ENCODE measurements around the gene VSTM4.

Gene VSTM4

DNA sequence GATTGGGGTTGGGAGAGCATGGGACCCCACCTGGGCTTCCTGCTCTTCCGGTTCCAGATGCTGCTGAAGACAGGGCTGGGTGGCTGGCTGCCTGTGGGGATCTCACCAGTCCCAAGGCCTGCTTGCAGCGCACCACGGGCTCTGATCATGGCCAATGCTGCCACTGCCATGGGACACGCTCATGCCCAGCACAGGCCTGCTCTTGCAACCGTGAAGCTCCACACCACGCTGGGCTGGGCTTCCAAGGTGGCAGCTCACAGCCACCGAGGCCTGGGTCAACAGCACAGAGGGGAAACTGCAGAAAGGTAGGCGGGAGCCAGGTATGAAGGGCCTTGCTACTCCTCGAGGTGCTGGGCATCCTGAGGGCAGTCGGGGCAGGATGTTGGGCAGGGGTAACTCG lies 103.6 kb downstream of the VSTM4 start:
- no peaks in the 10 kb centered on the region for H3K36me3 ChIP-seq (ENCODE audit: insufficient read depth, low read length)
- no peaks in the 10 kb centered on the region for H3K4me1 ChIP-seq (ENCODE audit: insufficient read depth, low read length, poor library complexity, severe bottlenecking)
- no peaks in the 10 kb centered on the region for H4K20me1 ChIP-seq (ENCODE audit: insufficient read depth, low read length, poor library complexity, severe bottlenecking)
- TF ChIP-seq, protein P1, sequence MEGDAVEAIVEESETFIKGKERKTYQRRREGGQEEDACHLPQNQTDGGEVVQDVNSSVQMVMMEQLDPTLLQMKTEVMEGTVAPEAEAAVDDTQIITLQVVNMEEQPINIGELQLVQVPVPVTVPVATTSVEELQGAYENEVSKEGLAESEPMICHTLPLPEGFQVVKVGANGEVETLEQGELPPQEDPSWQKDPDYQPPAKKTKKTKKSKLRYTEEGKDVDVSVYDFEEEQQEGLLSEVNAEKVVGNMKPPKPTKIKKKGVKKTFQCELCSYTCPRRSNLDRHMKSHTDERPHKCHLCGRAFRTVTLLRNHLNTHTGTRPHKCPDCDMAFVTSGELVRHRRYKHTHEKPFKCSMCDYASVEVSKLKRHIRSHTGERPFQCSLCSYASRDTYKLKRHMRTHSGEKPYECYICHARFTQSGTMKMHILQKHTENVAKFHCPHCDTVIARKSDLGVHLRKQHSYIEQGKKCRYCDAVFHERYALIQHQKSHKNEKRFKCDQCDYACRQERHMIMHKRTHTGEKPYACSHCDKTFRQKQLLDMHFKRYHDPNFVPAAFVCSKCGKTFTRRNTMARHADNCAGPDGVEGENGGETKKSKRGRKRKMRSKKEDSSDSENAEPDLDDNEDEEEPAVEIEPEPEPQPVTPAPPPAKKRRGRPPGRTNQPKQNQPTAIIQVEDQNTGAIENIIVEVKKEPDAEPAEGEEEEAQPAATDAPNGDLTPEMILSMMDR (conservative IDR thresholded peaks at IDR 0.05; ENCODE audit: low read length): no peak
- TF ChIP-seq EZH2phosphoT487 (IDR thresholded peaks at IDR 0.05; ENCODE audit: borderline replicate concordance): no peak
- no peaks in the 10 kb centered on the region for H3K27me3 ChIP-seq (ENCODE audit: insufficient read depth, low read length, poor library complexity, severe bottlenecking)
- H3K4me2 ChIP-seq (ENCODE audit: low read depth, low read length, poor library complexity, severe bottlenecking): no peak overlapping the region
- H3K9me2 ChIP-seq (replicated peaks; ENCODE audit: low read depth, low read length): no peaks in the 10 kb centered on the region
- H3K4me3 ChIP-seq (ENCODE audit: low read length, poor library complexity, severe bottlenecking): no peak overlapping the region
- no peaks in the 10 kb centered on the region for H3K79me2 ChIP-seq (ENCODE audit: insufficient read depth, low read length)
- H2AFZ ChIP-seq (ENCODE audit: low read length): no peak overlapping the region
- H3K9me3 ChIP-seq (ENCODE audit: insufficient read depth, low read depth, low read length): no peaks in the 10 kb centered on the region
- H3K9ac ChIP-seq (ENCODE audit: low read depth, low read length, poor library complexity, severe bottlenecking): no peak overlapping the region
- no peaks in the 10 kb centered on the region for H3F3A ChIP-seq (ENCODE audit: low read depth)

DNA sequence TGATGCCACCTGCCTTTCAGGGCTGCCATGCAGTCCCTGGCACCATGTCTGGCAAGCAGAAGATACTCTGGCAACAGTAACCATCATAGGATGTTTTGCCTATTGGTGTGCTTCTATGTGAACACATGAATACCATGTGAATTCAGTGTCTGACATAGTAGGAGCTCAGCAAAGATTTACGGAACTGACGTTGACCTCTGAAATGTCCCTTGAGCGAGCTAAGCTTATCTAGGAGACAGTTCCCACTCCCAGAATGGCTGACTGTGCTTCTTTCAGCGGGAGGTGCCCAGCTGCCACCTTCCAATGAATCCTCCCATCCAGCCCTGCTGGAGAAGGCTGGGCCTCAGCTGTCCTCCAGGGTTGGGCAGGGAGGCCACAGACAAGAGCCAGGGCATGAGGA lies 104.5 kb downstream of the VSTM4 start:
- H3F3A ChIP-seq (ENCODE audit: low read depth): no peaks in the 10 kb centered on the region
- no peak overlapping the region for H3K9ac ChIP-seq (ENCODE audit: low read depth, low read length, poor library complexity, severe bottlenecking)
- H3K4me2 ChIP-seq (ENCODE audit: low read depth, low read length, poor library complexity, severe bottlenecking): no peak overlapping the region
- no peaks in the 10 kb centered on the region for H4K20me1 ChIP-seq (ENCODE audit: insufficient read depth, low read length, poor library complexity, severe bottlenecking)
- H3K79me2 ChIP-seq (ENCODE audit: insufficient read depth, low read length): no peaks in the 10 kb centered on the region
- no peaks in the 10 kb centered on the region for H3K27me3 ChIP-seq (ENCODE audit: insufficient read depth, low read length, poor library complexity, severe bottlenecking)
- TF ChIP-seq, protein P1 (conservative IDR thresholded peaks at IDR 0.05; ENCODE audit: low read length): no peak
- H3K9me3 ChIP-seq (ENCODE audit: insufficient read depth, low read depth, low read length): no peaks in the 10 kb centered on the region
- H3K36me3 ChIP-seq (ENCODE audit: insufficient read depth, low read length): no peaks in the 10 kb centered on the region
- H3K4me1 ChIP-seq (ENCODE audit: insufficient read depth, low read length, poor library complexity, severe bottlenecking): no peaks in the 10 kb centered on the region
- H3K4me3 ChIP-seq (ENCODE audit: low read length, poor library complexity, severe bottlenecking): no peak overlapping the region
- H2AFZ ChIP-seq (ENCODE audit: low read length): no peak overlapping the region
- no peaks in the 10 kb centered on the region for H3K9me2 ChIP-seq (replicated peaks; ENCODE audit: low read depth, low read length)

DNA sequence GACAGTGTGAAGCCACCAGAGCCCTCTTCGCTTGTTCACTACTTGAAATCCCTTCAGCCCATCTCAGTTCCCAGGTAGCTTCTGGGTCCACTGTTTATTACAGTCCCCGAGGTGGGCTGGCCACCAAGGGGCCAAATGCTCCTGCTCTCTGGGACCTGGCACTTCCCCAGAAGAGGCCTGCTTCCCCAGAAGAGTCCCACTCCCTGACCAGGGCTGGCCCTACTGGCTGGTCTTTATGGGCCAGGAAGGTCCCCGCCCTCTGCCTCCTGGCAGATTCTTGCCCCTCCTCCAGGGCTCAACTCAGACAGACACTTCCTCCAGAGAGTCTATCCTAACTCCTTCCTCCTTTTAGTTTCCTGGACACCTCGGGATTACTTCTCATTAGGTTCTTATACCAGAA lies 105.0 kb downstream of the VSTM4 start:
- Histone ChIP-seq H3K9ac (ENCODE audit: low read depth, low read length, poor library complexity, severe bottlenecking) (no peak overlapping the region), H2AFZ (ENCODE audit: low read length) (no peak overlapping the region), H3K79me2 (ENCODE audit: insufficient read depth, low read length) (no peaks in the 10 kb centered on the region), H3K4me3 (ENCODE audit: low read length, poor library complexity, severe bottlenecking) (no peak overlapping the region), H3K36me3 (ENCODE audit: insufficient read depth, low read length) (no peaks in the 10 kb centered on the region), H3K9me2 (replicated peaks; ENCODE audit: low read depth, low read length) (no peaks in the 10 kb centered on the region), H3F3A (ENCODE audit: low read depth) (no peaks in the 10 kb centered on the region), H3K9me3 (ENCODE audit: insufficient read depth, low read depth, low read length) (no peaks in the 10 kb centered on the region), H4K20me1 (ENCODE audit: insufficient read depth, low read length, poor library complexity, severe bottlenecking) (no peaks in the 10 kb centered on the region), H3K4me1 (ENCODE audit: insufficient read depth, low read length, poor library complexity, severe bottlenecking) (no peaks in the 10 kb centered on the region), H3K4me2 (ENCODE audit: low read depth, low read length, poor library complexity, severe bottlenecking) (no peak overlapping the region), H3K27me3 (ENCODE audit: insufficient read depth, low read length, poor library complexity, severe bottlenecking) (no peaks in the 10 kb centered on the region)
- no peak for TF ChIP-seq EZH2phosphoT487 (IDR thresholded peaks at IDR 0.05; ENCODE audit: borderline replicate concordance)
- TF ChIP-seq, protein P1 (conservative IDR thresholded peaks at IDR 0.05; ENCODE audit: low read length): no peak

All from Loucy (cell line).